SK-N-SH (cell line): ENCODE results near the gene PIP5K1B. TPM values are rescaled to one million over a fixed set of nuclear protein-coding genes. Genes with fewer than 3 reads are reported as not detected.
"Not testable (repeated sequence)": the region's sequence is repeated elsewhere in the genome, so short reads cannot be mapped to it uniquely, and the experiment has no call there.

ENCODE experiments used
- CTCF ChIA-PET: fragments of 300-600, 350-600 bp; formaldehyde crosslinking; extraction: SDS; loops from one replicate; lab custom pipeline; 2021; lab: Yijun Ruan, JAX
- POLR2A ChIA-PET: fragments of 350-600 bp; sonication (Branson Sonifier 250); formaldehyde crosslinking; extraction: SDS; loops from one replicate; lab custom pipeline; 2020; ENCODE audit warnings: antibody characterized with exemption, inconsistent platforms; lab: Yijun Ruan, JAX
- DNase-seq: peaks from one replicate; pipeline ENCODE4 v3.0.0; 2012
- H2AFZ ChIP-seq: fragments of 200-600 bp; sonication (generic); 2 replicates; pipeline ENCODE4 v1.8.1; 2016; ENCODE audit warnings: antibody characterized with exemption, mild to moderate bottlenecking, low read depth
- H3F3A ChIP-seq: fragments of 200-600 bp; sonication (generic); replicated peaks from 2 replicates; pipeline ENCODE3; 2016; ENCODE audit warnings: antibody characterized with exemption, mild to moderate bottlenecking; ENCODE audit not compliant: insufficient read depth
- H3K27ac ChIP-seq, 2 experiments: fragments of 200-500 bp in 1 of 2; fragments of 200-600 bp in 1 of 2; sonication (Bioruptor generic) in 1 of 2; sonication (generic), shearing (Covaris generic) in 1 of 2; 2 replicates each; pipeline versions ENCODE4 v1.5.1 to v1.6.1; 2014 to 2016; ENCODE audit warnings: low read depth in 2 of 2, inconsistent platforms in 1 of 2, low read length in 1 of 2, mild to moderate bottlenecking in 1 of 2, mixed read lengths in 1 of 2
- H3K27me3 ChIP-seq: fragments of 200-600 bp; sonication (generic), shearing (Covaris generic); 2 replicates; pipeline ENCODE4 v1.6.1; 2016; ENCODE audit warnings: mixed run types; ENCODE audit not compliant: insufficient read depth
- H3K36me3 ChIP-seq, 2 experiments: fragments of 200-500 bp in 1 of 2; fragments of 200-600 bp in 1 of 2; sonication (Bioruptor generic) in 1 of 2; sonication (generic) in 1 of 2; replicated peaks in 1 of 2; 2 replicates each; pipeline versions ENCODE3 to v1.5.1; 2014 to 2016; ENCODE audit warnings: low read length in 1 of 2, mild to moderate bottlenecking in 1 of 2; ENCODE audit not compliant: insufficient read depth in 2 of 2, control insufficient read depth in 1 of 2
- H3K4me1 ChIP-seq, 2 experiments: fragments of 200-500 bp in 1 of 2; fragments of 200-600 bp in 1 of 2; sonication (Bioruptor generic) in 1 of 2; sonication (generic), shearing (Covaris generic) in 1 of 2; 2 replicates each; pipeline versions ENCODE4 v1.5.1 to v1.6.1; 2014 to 2016; ENCODE audit warnings: low read depth in 1 of 2, low read length in 1 of 2, mixed run types in 1 of 2; ENCODE audit not compliant: insufficient read depth in 2 of 2, control insufficient read depth in 1 of 2
- H3K4me2 ChIP-seq: fragments of 200-600 bp; sonication (generic), shearing (Covaris generic); 2 replicates; pipeline ENCODE4 v1.6.1; 2017; ENCODE audit warnings: mixed run types
- H3K4me3 ChIP-seq, 2 experiments: fragments of 200-500 bp in 1 of 2; fragments of 200-600 bp in 1 of 2; sonication (Bioruptor generic) in 1 of 2; sonication (generic), shearing (Covaris generic) in 1 of 2; 2 replicates each; pipeline versions ENCODE4 v1.5.1 to v1.8.1; 2014 to 2016; ENCODE audit warnings: low read depth in 2 of 2, inconsistent platforms in 1 of 2, low read length in 1 of 2, mild to moderate bottlenecking in 1 of 2, mixed read lengths in 1 of 2, moderate library complexity in 1 of 2
- H3K79me2 ChIP-seq: fragments of 200-600 bp; sonication (generic); 2 replicates; pipeline ENCODE4 v1.8.1; 2017; ENCODE audit warnings: mild to moderate bottlenecking; ENCODE audit not compliant: insufficient read depth
- H3K9ac ChIP-seq: fragments of 200-600 bp; sonication (generic); 2 replicates; pipeline ENCODE4 v1.6.1; 2017; ENCODE audit warnings: mixed run types
- H3K9me2 ChIP-seq: fragments of 200-600 bp; sonication (generic); 2 replicates; pipeline ENCODE4 v1.6.1; 2017; ENCODE audit warnings: mixed run types
- H3K9me3 ChIP-seq: fragments of 200-600 bp; sonication (generic); 2 replicates; pipeline ENCODE4 v1.6.1; 2017; ENCODE audit warnings: mixed run types, mild to moderate bottlenecking, moderate library complexity
- H4K20me1 ChIP-seq: fragments of 200-600 bp; sonication (generic); 2 replicates; pipeline ENCODE4 v1.6.1; 2017; ENCODE audit warnings: mild to moderate bottlenecking, mixed run types; ENCODE audit not compliant: insufficient read depth
- ELF1 ChIP-seq: IDR thresholded peaks from 2 replicates; pipeline ENCODE4 v1.4.0; 2012
- EP300 ChIP-seq, 2 experiments: IDR thresholded peaks; 2 replicates each; pipeline versions ENCODE4 v1.4.0 to v1.6.1; 2012; ENCODE audit warnings: borderline replicate concordance in 1 of 2, low read depth in 1 of 2, low read length in 1 of 2
- GATA2 ChIP-seq: sonication (generic); formaldehyde crosslinking; IDR thresholded peaks from 2 replicates; pipeline ENCODE4 v1.5.0; 2020; ENCODE audit warnings: mild to moderate bottlenecking, missing genetic modification reagents
- POLR2AphosphoS5 ChIP-seq: IDR thresholded peaks from 2 replicates; pipeline ENCODE4 v1.6.1; 2012; ENCODE audit warnings: low read depth, low read length
- RXRA ChIP-seq: IDR thresholded peaks from 2 replicates; pipeline ENCODE4 v1.4.0; 2012; ENCODE audit warnings: low read depth, mild to moderate bottlenecking, borderline replicate concordance
- WGBS: methylation state at CpG from one replicate; pipeline ENCODE4 v1.1.6; 2017; ENCODE audit warnings: low lambda C conversion rate; 5-methylcytosine and 5-hydroxymethylcytosine counted together
- polyA plus RNA-seq, 3 experiments: library from polyadenylated mRNA; depleted of rRNA; stranded (reverse); fragments of >200 nt; gene quantifications; 2 replicates each; pipeline ENCODE4 v1.2.3, GENCODE V29; 2012
- TF ChIP-seq, protein P1 (sequence below): IDR thresholded peaks from 2 replicates; pipeline ENCODE4 v1.4.0; 2012; ENCODE audit warnings: low read depth, borderline replicate concordance

The PIP5K1B gene
- polyA plus RNA-seq, 1 of the 3 experiments (the other 2 are of a cell fraction): not detected

DNA sequence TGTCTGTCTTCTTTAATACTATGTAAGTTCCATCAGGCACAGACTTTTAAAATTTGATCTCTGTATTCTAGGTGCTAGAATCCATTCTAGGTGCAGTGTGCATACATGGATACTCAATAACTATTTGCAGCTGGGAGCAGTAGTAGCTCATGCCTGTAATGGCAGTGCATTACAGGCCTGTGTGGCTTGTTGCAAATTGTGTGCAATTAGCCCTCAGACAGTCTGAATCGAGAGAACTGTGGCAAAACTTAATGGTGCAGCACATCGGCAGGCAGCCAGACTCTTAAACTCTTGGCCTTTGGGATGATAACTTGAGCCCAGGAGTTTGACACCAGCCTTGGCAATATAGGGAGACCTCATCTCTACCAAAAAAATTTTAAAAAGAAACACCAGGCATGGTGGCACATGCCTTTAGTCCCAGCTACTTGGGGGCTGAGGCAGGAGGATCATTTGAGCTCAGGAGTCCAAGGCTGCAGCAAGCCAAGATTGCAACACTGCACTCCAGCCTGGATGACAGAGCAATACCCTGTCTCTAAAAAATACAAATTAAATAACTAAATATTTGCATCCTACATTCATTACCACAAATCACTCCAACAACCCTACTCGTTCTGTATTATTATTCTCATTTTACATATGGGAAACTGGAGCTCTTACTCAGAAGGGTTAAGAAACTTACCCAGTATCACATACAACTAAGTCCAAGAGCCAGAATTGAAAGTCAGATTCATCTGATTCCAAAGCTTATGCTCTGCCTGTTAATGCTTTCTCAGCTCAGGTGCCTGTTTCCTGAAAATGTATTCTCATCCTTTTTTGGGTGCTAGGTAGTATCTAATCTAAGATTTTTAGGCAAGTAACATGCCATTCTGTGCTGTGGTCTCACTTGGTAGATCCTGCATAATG lies 278.7 kb downstream of the PIP5K1B start (continued):
- TF ChIP-seq, protein P1, sequence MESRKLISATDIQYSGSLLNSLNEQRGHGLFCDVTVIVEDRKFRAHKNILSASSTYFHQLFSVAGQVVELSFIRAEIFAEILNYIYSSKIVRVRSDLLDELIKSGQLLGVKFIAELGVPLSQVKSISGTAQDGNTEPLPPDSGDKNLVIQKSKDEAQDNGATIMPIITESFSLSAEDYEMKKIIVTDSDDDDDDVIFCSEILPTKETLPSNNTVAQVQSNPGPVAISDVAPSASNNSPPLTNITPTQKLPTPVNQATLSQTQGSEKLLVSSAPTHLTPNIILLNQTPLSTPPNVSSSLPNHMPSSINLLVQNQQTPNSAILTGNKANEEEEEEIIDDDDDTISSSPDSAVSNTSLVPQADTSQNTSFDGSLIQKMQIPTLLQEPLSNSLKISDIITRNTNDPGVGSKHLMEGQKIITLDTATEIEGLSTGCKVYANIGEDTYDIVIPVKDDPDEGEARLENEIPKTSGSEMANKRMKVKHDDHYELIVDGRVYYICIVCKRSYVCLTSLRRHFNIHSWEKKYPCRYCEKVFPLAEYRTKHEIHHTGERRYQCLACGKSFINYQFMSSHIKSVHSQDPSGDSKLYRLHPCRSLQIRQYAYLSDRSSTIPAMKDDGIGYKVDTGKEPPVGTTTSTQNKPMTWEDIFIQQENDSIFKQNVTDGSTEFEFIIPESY: no peak
- TF ChIP-seq EP300 (IDR thresholded peaks at IDR 0.05; ENCODE audit: borderline replicate concordance in 1 of 2, low read depth in 1 of 2, low read length in 1 of 2): no peak

DNA sequence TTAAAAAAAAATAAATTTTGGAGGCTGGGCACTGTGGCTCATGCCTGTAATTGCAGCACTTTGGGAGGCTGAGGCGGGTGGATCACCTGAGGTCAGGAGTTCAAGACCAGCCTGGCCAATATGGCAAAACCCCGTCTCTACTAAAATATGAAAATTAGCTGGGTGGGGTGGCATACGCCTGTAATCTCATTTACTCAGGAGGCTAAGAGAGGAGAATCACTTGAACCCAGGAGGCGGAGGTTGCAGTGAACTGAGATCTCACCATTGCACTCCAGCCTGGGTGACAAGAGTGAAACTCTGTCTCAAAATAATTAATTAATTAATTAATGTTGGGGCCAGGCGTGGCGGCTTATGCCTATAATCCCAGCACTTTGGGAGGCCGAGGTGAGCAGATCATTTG lies 281.9 kb downstream of the PIP5K1B start:
- H2AFZ ChIP-seq, H3K9me2 ChIP-seq, H3K79me2 ChIP-seq, H3F3A ChIP-seq, DNase-seq, H3K9ac ChIP-seq, H3K4me2 ChIP-seq, H3K4me1 ChIP-seq, H3K9me3 ChIP-seq, POLR2A ChIA-PET, H3K36me3 ChIP-seq, H3K4me3 ChIP-seq, H3K27ac ChIP-seq, H4K20me1 ChIP-seq: not testable (repeated sequence)
- CTCF ChIA-PET: interaction anchor here (1.8 kb wide), 1 partner anchor 13 kb away, joined by 4 read pairs; no protein-coding TSS in a partner anchor
- peaks cover 15% of the 10 kb centered on the region; the same call in 1 of the 2 replicates for H3K27me3 ChIP-seq
- WGBS: 23% methylated on average over 6 of the region's 7 CpGs

DNA sequence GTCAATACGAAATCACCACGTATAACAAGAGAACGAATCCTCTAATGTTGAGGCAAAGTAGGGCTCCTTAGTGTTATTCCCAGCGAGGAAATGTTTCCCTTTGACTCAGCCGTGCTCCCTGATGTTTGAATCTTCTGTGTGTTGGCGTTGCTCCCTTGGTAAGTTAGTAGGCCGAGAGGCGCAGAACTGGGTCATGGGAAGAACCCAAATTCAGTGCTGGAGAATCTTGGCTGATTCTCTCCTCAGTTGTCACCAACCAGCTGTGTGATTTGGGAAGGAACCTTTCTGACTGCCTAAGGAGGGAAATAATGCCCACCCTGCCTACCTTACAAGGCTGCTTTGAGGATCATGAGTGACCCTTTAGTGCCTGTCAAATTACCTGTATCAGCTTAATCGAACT lies 286.4 kb downstream of the PIP5K1B start:
- Histone ChIP-seq H3K9me2 (no peaks in the 10 kb centered on the region), H2AFZ (no peak overlapping the region), H3K9ac (no peak overlapping the region), H3K4me2 (no peak overlapping the region), H4K20me1 (no peaks in the 10 kb centered on the region), H3K36me3 (no peaks in the 10 kb centered on the region), H3K27me3 (peaks cover 23% of the 10 kb centered on the region; the same call in 1 of the 2 replicates), H3K79me2 (no peaks in the 10 kb centered on the region), H3F3A (no peaks in the 10 kb centered on the region), H3K27ac (no peak overlapping the region), H3K4me1 (no peaks in the 10 kb centered on the region), H3K9me3 (no peaks in the 10 kb centered on the region), H3K4me3 (no peak overlapping the region)
- TF ChIP-seq POLR2AphosphoS5 (no peak), ELF1 (no peak)
- ChIA-PET POLR2A (no interaction called here), CTCF (interaction anchor here (1.1 kb wide), 1 partner anchor 8 kb away, joined by 5 read pairs; no protein-coding TSS in a partner anchor)
- 25% methylated on average over 9 of the region's 9 CpGs for WGBS
- no peak for DNase-seq

DNA sequence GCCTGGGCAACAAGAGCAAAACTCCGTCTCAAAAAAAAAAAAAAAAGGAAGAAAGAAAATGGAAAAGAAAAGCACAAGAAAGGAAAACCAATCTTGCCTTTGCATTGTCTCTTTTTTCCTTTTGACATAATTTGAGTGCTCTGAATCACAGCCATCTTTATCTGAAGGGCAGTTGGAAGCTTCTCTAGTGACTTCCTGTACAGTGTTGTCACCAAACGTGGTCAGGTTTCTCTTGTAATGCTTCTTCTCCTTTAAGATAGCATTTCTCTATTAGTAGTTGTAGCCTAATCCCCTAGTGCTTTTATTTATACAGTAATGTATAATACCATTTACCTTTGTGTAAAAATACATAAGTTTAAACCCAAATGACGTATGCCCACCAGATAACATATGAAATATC lies 290.7 kb downstream of the PIP5K1B start:
- DNase-seq: no peak
- CTCF ChIA-PET: interaction anchor here (1.1 kb wide), 1 partner anchor 412 kb away, joined by 3 read pairs; no protein-coding TSS in a partner anchor

More for the DNA sequence above, 290.7 kb downstream of the PIP5K1B start:
- no peaks in the 10 kb centered on the region for H4K20me1 ChIP-seq
- H3K27me3 ChIP-seq: peaks cover 32% of the 10 kb centered on the region; the same call in 1 of the 2 replicates
- no peak overlapping the region for H3K9ac ChIP-seq
- H3K4me2 ChIP-seq: no peak overlapping the region
- H3F3A ChIP-seq: no peaks in the 10 kb centered on the region
- WGBS: 16% methylated on average over 3 of the region's 3 CpGs
- no peak overlapping the region for H3K4me3 ChIP-seq
- POLR2A ChIA-PET: no interaction called here
- H3K9me3 ChIP-seq: no peaks in the 10 kb centered on the region
- no peak overlapping the region for H2AFZ ChIP-seq
- H3K27ac ChIP-seq: no peak overlapping the region
- H3K9me2 ChIP-seq: no peaks in the 10 kb centered on the region
- no peaks in the 10 kb centered on the region for H3K4me1 ChIP-seq
- TF ChIP-seq GATA2 (no peak), ELF1 (no peak), RXRA (no peak)
- no peaks in the 10 kb centered on the region for H3K36me3 ChIP-seq
- H3K79me2 ChIP-seq: no peaks in the 10 kb centered on the region
